GM21825 (cell line): ENCODE measurements around the gene GHRH.

Source experiments
- ATAC-seq: cut with Tn5 transposase; IDR thresholded peaks from one replicate; pipeline ENCODE4 v1.9.1; 2021; ENCODE audit warnings: mild to moderate bottlenecking, moderate library complexity; ENCODE audit not compliant: unreplicated experiment

GHRH gene

GRCh38 chr20:37263686-37264085 lies 2.1 kb upstream of the GHRH start:
- no peak for ATAC-seq

- no peak for ATAC-seq
Observed at GRCh38 chr20:37262505-37262904, 891 bp upstream of the GHRH start.

DNA sequence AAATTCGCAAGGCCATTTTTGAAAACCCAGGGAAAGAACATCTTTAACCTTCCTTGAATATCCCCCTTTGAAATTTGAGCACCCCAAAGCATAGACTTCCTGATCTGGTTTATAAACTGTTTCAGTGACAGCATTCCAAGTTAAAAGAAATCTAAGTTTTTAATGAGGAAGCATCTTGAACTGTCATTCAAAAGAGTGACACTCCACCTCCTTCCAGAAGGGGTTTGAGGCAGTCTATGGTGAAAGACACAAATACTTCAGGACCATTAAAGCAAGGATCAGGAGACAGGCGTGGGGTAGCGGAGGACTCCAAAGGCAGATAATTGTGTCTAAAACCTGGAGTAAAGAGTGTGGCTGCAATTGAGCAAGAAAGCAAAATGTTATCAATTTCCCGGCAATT lies 691 bp downstream of the GHRH start:
- ATAC-seq = no peak

- no peak for ATAC-seq
Observed at GRCh38 chr20:37259865-37260264, 1.7 kb downstream of the GHRH start.

GRCh38 chr20:37259031-37259430 lies 2.6 kb downstream of the GHRH start:
- no peak for ATAC-seq

GRCh38 chr20:37257988-37258387 lies 3.6 kb downstream of the GHRH start:
- no peak for ATAC-seq

GRCh38 chr20:37257530-37257929 lies 4.1 kb downstream of the GHRH start:
- ATAC-seq = no peak

- ATAC-seq = no peak
Observed at GRCh38 chr20:37256286-37256685, 5.3 kb downstream of the GHRH start.

GRCh38 chr20:37254114-37254878 lies 7.3 kb downstream of the GHRH start:
- ATAC-seq = no peak

DNA sequence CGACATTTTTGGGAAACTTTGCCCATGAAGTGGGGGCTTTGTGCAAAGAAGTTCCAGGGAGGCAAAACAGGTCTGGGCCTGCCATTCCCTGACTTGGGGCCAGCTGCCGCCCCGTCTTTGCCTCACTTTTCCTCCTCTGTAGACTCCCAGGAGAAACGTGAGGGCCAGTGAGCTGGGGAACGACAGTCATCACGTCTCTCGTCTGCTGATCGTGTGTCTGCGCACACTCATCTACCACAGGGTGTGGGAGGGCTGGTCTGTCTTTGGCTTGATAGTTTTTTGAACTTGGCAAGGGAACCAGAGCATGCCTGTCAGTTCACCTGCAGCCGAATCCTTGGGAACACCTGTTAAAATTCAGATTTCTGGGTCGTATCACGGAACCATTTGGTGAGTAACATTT lies 8.5 kb downstream of the GHRH start:
- no peak for ATAC-seq

DNA sequence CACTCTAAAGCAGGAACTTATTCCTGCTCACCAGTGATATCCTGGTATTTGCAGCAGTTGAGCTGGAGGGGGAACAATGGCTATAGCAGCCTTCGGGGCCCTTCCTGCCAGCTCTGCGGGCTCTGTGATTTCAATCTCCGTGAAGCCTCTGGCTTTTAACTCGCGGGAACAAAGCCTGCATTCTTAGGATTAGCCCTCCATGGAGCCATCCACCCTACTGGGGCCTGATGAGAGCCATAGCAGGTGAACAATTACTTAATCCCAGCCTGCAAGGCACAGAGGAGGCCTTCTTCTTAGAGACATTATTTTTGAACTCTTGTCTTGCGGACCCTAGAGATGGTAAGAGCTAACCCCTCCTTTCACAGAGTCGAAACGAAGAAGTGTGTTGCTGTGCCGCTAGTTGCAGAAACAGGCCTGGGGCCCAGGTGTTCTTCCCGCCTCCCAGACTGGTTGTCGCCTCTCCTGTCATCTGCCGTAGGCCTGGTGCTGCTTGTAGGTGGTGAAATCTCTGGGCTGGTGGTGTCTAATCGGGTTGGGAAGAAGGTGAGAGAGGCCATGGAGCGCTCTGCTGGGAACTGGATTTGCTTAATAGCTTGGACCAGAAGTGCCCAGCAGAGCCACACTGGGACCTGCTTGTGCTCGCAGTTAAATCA lies 9.7 kb downstream of the GHRH start:
- no peak for ATAC-seq

DNA sequence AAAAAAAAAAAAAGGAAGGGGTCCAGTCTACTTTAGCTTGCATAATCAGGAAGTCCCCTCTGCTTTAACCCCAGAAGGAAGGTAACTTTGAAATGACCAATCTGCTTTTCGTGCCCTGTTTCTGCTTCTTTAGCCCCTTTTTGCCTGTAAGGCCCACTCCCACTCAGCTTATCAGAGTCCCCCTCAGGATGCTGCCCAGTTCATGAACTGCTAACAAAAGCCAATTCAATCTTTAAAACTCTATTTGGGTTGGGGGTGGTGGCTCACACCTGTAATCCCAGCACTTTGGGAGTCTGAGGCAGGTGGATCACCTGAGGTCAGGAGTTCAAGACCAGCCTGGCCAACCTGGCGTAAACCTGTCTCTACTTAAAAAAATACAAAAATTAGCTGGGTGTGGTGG lies 12.3 kb downstream of the GHRH start:
- ATAC-seq = no peak

DNA sequence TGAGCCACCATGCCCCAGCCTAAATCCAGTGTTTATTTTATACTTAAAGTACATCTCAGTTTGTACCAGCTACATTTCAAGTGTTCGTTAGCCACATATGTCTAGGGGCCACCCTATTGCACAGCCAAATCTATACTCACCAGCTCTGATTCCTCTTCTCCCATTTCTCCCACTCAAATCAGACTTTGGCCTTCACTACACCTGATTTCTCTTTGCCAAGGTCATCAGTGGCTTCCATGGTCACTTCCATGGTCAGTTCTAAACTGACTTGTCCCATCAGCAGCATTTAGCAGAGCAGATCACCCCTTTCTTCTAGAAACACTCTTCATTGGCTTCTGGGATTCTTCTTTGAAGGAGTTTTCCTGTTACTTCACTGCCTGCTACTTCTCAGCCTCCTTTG lies 14.1 kb downstream of the GHRH start:
- ATAC-seq = no peak

DNA sequence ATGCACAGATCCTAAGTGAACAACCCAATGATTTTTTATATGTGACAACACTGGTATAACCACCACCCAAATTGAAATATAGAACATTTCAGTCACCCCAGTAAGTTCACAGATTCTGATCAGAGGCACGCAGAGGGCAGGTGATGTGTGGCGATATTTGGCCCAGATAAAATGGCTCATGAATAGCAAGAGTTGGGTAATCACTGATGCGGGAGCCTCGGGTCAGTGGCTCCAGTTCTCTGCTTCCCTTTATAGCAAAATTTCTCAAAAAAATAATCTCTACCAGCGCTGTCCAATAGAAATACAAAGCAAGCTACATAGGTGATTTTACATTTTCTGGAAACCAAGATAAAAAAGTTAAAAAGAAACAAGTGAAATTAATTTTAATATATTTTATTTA lies 14.9 kb downstream of the GHRH start:
- no peak for ATAC-seq

- no peak for ATAC-seq
Observed at GRCh38 chr20:37245216-37246150, 16.1 kb downstream of the GHRH start.

DNA sequence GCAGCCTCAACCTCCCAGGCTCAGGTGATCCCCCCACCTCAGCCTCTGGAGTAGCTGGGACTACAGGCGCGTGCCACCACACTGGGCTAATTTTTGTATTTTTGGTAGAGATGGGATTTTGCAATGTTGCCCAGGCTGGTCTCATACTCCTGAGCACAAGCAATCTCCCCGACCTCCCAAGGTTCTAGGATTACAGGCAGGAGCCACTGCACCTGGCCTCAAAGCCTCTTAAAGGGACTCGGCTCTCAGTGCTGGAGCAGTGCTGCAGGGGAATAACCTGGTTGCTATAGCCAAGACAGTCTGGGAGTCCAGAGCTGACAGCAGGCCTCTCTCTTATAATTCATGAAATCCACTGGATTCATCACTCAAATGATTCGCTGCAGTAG lies 17.0 kb downstream of the GHRH start:
- no peak for ATAC-seq

GRCh38 chr20:37243937-37244571 lies 17.6 kb downstream of the GHRH start:
- no peak for ATAC-seq

DNA sequence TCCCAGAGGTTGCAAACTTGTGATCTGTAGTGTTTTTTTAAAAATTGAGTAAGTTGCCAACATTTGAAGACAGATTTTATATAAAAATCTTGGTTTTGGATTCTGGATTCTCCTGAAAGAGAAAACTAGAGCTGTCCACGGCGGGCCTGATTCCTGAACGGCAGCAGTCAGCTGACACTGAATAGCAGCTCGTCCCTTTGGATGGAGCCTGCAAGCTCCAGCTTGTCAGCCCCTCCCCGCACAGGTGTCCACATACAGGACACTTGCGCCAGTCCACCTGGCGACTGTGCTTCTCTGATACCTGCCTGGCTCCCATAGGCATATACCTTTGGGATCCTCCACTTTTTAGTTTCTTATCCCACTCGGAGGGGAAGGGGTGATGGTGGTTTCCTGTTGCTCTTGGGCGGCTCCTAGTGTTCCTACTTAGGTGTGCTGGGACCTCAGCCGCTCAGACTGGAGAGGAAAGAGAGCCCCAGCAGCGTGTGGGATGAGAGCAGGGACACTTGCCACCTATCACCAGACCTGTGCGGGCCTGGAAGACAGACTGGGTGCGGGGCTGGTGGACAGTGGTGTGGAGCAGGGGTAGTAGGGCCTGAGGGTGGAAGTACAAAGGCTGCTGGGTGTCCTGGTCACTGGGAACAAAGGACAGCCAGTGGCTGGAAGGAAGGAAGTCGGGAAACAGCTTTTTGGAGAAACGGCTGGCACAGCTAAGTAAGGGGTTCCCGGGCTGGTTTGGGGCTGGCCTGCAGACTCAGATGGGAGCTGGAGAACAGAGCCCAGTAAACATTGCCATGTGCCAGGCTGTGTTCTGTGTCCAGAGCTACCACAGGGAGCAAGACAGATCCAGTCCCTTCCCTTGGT lies 18.3 kb downstream of the GHRH start:
- no peak for ATAC-seq

DNA sequence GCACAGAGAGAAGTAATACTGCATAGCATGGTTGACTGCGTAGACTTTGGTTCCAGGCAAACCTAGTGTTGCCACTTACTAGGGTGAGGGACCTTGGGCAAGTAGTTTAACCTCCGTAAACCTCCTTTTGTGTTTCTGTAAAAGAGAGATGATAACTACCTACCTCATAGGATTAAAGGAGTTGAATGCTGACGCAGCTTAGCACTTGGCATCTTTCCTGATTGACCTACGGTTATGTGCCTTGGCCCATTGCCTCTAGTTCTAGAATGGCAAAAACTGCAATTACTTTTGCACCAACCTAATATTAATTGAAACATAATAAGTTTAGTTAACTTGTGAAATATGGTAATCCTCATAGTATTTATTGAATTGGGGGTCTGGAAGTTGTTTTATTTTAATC lies 19.1 kb downstream of the GHRH start:
- no peak for ATAC-seq

GRCh38 chr20:37240337-37241067 lies 21.1 kb downstream of the GHRH start:
- ATAC-seq = no peak
